NCI-H2196 treated with DMSO at 0.1 percent for 48 hours (cell line): ENCODE data around the gene TMEM50A.
"Not testable (repeated sequence)": the region's sequence is repeated elsewhere in the genome, so short reads cannot be mapped to it uniquely, and the experiment has no call there.

Experiments
- DNase-seq: peaks from one replicate; lab custom pipeline; 2025; ENCODE audit not compliant: unreplicated experiment; lab: John Stamatoyannopoulos, UW

Gene TMEM50A

GRCh38 chr1:25383090-25383489 lies 45.0 kb downstream of the TMEM50A start:
- not testable (repeated sequence) for DNase-seq

DNA sequence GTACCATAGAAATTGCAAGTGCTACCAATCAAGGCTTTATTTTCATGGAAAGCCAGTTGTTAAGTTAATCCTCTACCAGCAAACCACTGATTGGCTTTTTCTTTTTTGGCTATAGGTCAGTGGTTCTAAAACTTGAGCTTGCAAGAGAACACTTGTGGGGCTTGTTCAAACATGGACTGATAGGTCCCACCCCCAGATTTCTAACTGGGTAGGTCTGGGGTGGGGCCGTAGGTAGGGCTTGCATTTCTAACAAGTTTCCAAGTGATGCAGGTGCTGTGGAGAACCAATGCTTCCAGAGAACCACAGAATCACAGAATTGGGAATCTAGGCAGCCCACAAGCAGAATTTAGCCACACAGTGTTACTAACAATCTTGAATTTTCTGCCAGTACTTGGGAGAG lies 45.7 kb downstream of the TMEM50A start:
- not testable (repeated sequence) for DNase-seq

- DNase-seq: not testable (repeated sequence)
Measured at GRCh38 chr1:25387096-25387495, 49.0 kb downstream of the TMEM50A start.

DNA sequence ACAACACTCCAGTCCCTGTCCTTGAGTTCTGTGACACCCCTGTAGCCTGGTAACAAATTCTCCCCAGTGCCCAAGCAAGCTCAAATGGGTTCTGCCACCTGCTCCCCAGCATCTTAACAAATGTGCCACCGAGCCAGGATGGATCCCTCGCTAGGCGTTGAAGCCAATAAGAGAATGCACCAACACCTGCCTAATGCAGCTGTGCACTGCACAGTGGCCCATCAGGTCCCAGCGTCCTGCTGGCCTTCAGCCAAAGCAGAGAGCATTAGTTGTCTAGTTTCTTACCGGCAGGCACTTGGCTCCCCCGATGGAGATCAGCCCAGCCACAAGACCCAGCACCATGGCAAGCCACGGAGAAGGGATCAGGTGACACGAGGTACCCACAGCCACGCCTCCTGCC lies 50.6 kb downstream of the TMEM50A start:
- not testable (repeated sequence) for DNase-seq

DNA sequence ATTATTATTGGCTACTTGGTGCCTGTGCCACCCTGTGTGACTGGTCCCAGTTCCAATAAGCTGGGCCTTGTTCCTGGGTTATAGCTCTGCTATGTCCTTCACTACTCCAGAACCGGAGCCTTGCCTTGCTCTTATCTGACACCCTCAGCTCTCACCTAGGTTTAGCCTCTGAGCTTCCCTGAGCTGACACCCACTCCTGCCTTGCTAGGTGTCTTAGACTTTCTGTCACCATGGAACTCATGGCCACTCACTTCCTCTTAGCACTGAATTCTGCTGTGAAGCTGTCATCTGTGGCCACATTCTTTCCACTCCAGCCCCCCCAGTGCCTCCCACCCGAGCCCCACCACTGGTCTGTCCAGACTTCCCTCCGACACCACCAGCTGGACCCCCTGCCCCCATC lies 51.6 kb downstream of the TMEM50A start:
- not testable (repeated sequence) for DNase-seq

GRCh38 chr1:25392841-25393240 lies 54.7 kb downstream of the TMEM50A start:
- no peak for DNase-seq

DNA sequence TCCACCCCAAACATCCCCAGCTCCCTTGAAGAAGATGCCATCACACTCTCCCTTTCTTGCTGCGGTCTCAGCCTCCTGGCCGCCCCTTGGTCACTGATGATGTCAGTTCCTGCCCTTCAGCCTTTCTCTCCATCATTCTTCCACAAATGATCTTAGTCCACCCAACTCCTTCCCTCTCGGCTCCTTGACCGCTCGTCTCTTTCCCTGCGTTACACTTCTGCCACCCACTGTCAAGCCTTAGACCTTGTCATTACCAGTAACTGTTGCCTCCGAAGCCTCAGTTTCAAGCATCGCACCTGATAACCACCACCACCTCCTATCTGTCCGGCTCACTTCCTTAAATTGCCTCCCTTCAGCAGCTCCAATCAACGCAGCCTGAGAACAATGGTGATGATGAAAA lies 59.4 kb downstream of the TMEM50A start:
- DNase-seq: not testable (repeated sequence)

DNA sequence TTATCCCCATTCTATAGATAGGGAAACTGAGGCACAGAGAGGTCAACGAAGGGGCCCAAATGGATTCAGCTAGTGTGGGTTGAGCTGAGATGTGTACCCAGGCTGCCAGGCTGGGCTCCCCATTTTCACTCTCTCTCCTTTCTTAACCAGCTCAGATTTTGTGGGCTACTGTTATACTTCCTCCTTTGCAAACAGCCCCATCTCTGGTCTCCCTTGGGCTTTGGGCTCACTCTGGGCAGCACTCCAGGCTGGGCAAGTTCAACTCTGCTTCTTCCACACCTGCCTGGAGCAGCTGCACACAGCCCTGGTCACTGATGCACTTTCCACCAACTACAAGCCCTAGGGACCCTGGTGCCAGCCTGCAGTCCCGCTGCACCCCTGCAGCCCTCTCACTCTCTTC lies 59.9 kb downstream of the TMEM50A start:
- not testable (repeated sequence) for DNase-seq

GRCh38 chr1:25402947-25403803 lies 65.0 kb downstream of the TMEM50A start:
- not testable (repeated sequence) for DNase-seq

DNA sequence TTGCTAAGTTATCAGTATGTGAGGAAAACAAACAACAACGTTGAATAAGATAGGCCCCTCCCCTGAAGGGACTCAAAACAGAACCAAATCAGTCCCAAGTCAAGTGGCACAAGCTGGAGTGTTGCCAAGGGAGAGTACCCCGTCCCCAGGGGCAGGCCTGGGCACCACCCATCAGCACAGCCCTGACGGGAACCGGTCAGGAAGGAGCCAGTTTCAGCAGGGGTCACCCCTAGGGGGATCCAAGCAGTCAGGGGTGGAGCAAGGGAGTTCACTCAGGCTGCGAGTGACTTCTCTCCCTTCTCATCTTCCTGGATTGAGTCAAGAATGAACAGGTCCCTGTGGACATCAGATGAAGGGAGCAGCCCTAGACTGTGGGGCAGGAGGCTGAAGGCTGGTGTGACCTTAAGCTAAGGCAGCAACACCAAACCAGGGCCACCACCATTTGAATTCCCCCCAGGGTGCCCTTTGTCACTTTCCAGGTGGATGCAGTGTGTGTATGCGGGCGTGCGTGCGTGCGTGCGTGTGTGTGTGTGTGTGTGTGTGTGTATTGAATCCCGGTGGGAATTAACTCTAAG lies 67.7 kb downstream of the TMEM50A start:
- not testable (repeated sequence) for DNase-seq

- not testable (repeated sequence) for DNase-seq
Measured at GRCh38 chr1:25409641-25410427, 71.7 kb downstream of the TMEM50A start.
